Activated CD8-positive, alpha-beta T cell treated with anti-CD3 and anti-CD28 coated beads for 36 hours (primary cell): ENCODE data around the gene ADAMTS10. TPM values are rescaled to one million over a fixed set of nuclear protein-coding genes. Genes with fewer than 3 reads are reported as not detected.
A peak's percentile ranks its signal among the peaks of the same experiment; 100 is the strongest.
"Not testable (repeated sequence)": the region's sequence is repeated elsewhere in the genome, so short reads cannot be mapped to it uniquely, and the experiment has no call there.

Experiments
- ATAC-seq: fragments of 200-7000 bp; cut with Tn5 transposase; one replicate; pipeline ENCODE4 v1.10.0; 2021; ENCODE audit warnings: mild to moderate bottlenecking, moderate library complexity
- CTCF ChIA-PET: fragments of 350-600 bp; sonication (Branson Sonifier 250); formaldehyde crosslinking; loops from one replicate; lab custom pipeline; 2021; ENCODE audit warnings: antibody characterized with exemption; lab: Charles Lee
- POLR2A ChIA-PET: fragments of 350-600 bp; sonication (Branson Sonifier 250); formaldehyde crosslinking; loops from one replicate; lab custom pipeline; 2021; ENCODE audit warnings: antibody characterized with exemption; lab: Charles Lee
- DNase-seq: peaks from one replicate; pipeline ENCODE4 v3.0.0-alpha.2; 2020
- H3K27ac Mint-ChIP-seq: one replicate; pipeline ENCODE4 v1.8.0; 2021; ENCODE audit warnings: mild to moderate bottlenecking, mixed read lengths
- H3K27me3 Mint-ChIP-seq: one replicate; pipeline ENCODE4 v1.8.0; 2021; ENCODE audit warnings: mixed read lengths
- H3K36me3 Mint-ChIP-seq: one replicate; pipeline ENCODE4 v1.8.0; 2021; ENCODE audit warnings: low read depth, mixed read lengths
- H3K4me1 Mint-ChIP-seq: one replicate; pipeline ENCODE4 v1.8.0; 2021; ENCODE audit warnings: low read depth, mixed read lengths
- H3K4me3 Mint-ChIP-seq: one replicate; pipeline ENCODE4 v1.8.0; 2021; ENCODE audit warnings: mild to moderate bottlenecking, moderate library complexity, mixed read lengths
- H3K9me3 Mint-ChIP-seq: one replicate; pipeline ENCODE4 v1.8.0; 2021; ENCODE audit warnings: mixed read lengths
- CTCF ChIP-seq: fragments of 200-600 bp; IDR thresholded peaks from one replicate; pipeline ENCODE4 v1.8.0; 2022; ENCODE audit warnings: antibody characterized with exemption, mild to moderate bottlenecking
- intact Hi-C: fragments of 100-400 bp; cut with micrococcal nuclease; formaldehyde crosslinking; loops from one replicate; pipeline ENCODE4 v1.10.0; 2022
- total RNA-seq, 2 experiments: library from RNA; stranded (reverse); gene quantifications; one replicate each; pipeline ENCODE4 v1.2.3, GENCODE V29; 2021

The ADAMTS10 gene
- total RNA-seq, 2 experiments from 2014 or later = 3.7 to 4.0 TPM

- H3K4me3 Mint-ChIP-seq = peak overlapping the region; percentile 53
- H3K27ac Mint-ChIP-seq = peak overlapping the region; percentile 96
- H3K9me3 Mint-ChIP-seq = no peaks in the 10 kb centered on the region
- TF ChIP-seq CTCF = no peak
- H3K4me1 Mint-ChIP-seq = peaks cover 58% of the 10 kb centered on the region
- no peaks in the 10 kb centered on the region for H3K27me3 Mint-ChIP-seq
- ATAC-seq (peak; percentile 50), DNase-seq (peak; percentile 73)
- intact Hi-C loops = no loop called here
- ChIA-PET CTCF (interaction anchor here (0.9 to 3.1 kb wide), 4 partner anchors 10 to 125 kb away, joined by 3 to 70 read pairs (median 6); partner anchors contain the start of gene ZNF414), POLR2A (interaction anchor here (0.6 to 1.8 kb wide), 5 partner anchors 8 to 251 kb away, joined by 3 to 12 read pairs (median 3); partner anchors contain the start of gene ZNF414)
- peaks cover 6% of the 10 kb centered on the region for H3K36me3 Mint-ChIP-seq
Measured at GRCh38 chr19:8571006-8571411, 39.5 kb downstream of the ADAMTS10 start.

GRCh38 chr19:8569066-8569771 lies 41.3 kb downstream of the ADAMTS10 start:
- Mint-ChIP-seq H3K27ac (peak overlapping the region; percentile 96), H3K4me1 (peaks cover 54% of the 10 kb centered on the region), H3K4me3 (peak overlapping the region; percentile 60), H3K36me3 (peaks cover 8% of the 10 kb centered on the region), H3K27me3 (no peaks in the 10 kb centered on the region), H3K9me3 (no peaks in the 10 kb centered on the region)
- no peak for TF ChIP-seq CTCF
- ATAC-seq (peak; percentile 86), DNase-seq (peak; percentile 88)
- ChIA-PET POLR2A (interaction anchor here (1.0 to 1.2 kb wide), 2 partner anchors 11 to 56 kb away, joined by 4 to 6 read pairs; partner anchors contain the start of gene ZNF414), CTCF (interaction anchor here (0.6 to 3.1 kb wide), 7 partner anchors 8 to 55 kb away, joined by 3 to 70 read pairs (median 3); partner anchors contain the start of gene MYO1F)
- intact Hi-C loops = no loop called here

- Mint-ChIP-seq H3K27me3 (no peaks in the 10 kb centered on the region), H3K36me3 (peaks cover 1% of the 10 kb centered on the region), H3K4me1 (peaks cover 46% of the 10 kb centered on the region), H3K4me3 (no peak overlapping the region), H3K9me3 (no peaks in the 10 kb centered on the region), H3K27ac (peak overlapping the region; percentile 42)
- ATAC-seq (no peak), DNase-seq (no peak)
- ChIA-PET CTCF (interaction anchor here (1.3 to 6.4 kb wide), 2 partner anchors 11 to 214 kb away, joined by 3 to 60 read pairs; partner anchors contain the start of gene MYO1F), POLR2A (no interaction called here)
- no peak for TF ChIP-seq CTCF
- intact Hi-C loops = no loop called here
Measured at GRCh38 chr19:8567522-8568172, 42.9 kb downstream of the ADAMTS10 start.

GRCh38 chr19:8566855-8567254 lies 43.7 kb downstream of the ADAMTS10 start:
- Mint-ChIP-seq H3K9me3 (no peaks in the 10 kb centered on the region), H3K27me3 (no peaks in the 10 kb centered on the region), H3K27ac (no peak overlapping the region), H3K36me3 (peaks cover 1% of the 10 kb centered on the region), H3K4me1 (peaks cover 41% of the 10 kb centered on the region), H3K4me3 (no peak overlapping the region)
- CTCF ChIA-PET = interaction anchor here (1.3 to 6.4 kb wide), 2 partner anchors 12 to 213 kb away, joined by 3 to 60 read pairs; partner anchors contain the start of gene MYO1F
- intact Hi-C loops = no loop called here
- ATAC-seq (no peak), DNase-seq (no peak)
- TF ChIP-seq CTCF = no peak
- POLR2A ChIA-PET = interaction anchor here (1.9 kb wide), 1 partner anchor 53 kb away, joined by 5 read pairs; the partner anchor contains the start of gene ZNF414

- H3K9me3 Mint-ChIP-seq, POLR2A ChIA-PET, ATAC-seq, H3K4me3 Mint-ChIP-seq, DNase-seq, intact Hi-C loops, H3K36me3 Mint-ChIP-seq, H3K27me3 Mint-ChIP-seq: not testable (repeated sequence)
- peak overlapping the region; percentile 31 for H3K27ac Mint-ChIP-seq
- H3K4me1 Mint-ChIP-seq = peaks cover 28% of the 10 kb centered on the region
- CTCF ChIA-PET = interaction anchor here (0.7 to 6.4 kb wide), 2 partner anchors 14 to 51 kb away, joined by 3 to 60 read pairs; partner anchors contain the start of genes MYO1F and ZNF414
Measured at GRCh38 chr19:8564866-8565265, 45.6 kb downstream of the ADAMTS10 start.
